ENCODE results near the gene GPR132. TPM values are rescaled to one million over a fixed set of nuclear protein-coding genes. Genes with fewer than 3 reads are reported as not detected.

GPR132 gene
- total RNA-seq, 2 donors from 2014 or later, result 0.67 to 1.2 TPM

DNA sequence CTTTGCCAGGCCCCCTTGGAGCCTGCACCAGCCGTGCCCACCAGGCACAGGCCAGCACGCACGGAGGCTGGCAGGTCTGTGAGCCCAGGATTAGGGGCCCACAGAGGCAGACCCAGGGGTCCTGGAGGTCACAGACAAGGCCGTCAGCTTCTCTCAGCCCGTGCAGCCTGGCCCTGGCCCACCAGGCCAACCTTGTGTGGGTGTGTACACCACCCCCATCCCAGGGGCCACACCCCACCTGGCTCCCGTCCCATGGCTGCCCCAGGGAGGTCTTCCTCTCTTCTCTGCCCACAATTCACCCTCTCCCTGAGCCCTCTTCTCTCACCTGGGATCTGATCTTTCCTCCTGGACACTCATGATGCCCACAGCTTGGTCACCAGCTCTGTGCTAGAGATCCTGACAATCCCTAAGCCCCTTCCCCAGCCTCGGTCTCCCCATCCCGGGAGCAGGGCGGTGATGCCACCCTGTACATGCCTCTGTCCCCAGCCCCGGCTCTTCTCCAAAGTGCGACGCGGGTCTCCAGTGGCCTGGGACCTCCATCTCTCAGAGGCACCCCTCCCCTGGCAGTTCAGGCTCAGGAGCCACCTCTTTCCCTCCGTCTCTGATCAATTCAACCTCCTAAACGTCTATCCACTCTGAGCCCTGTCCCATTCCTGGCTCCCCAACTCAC is 31.1 kb upstream of the GPR132 start:
- Histone ChIP-seq H3K27ac (no peak overlapping the region), H3K4me1 (peaks cover 0 to 28% of the 10 kb centered on the region in 2 donors), H3K9me3 (no peaks in the 10 kb centered on the region), H3K36me3 (no peaks in the 10 kb centered on the region), H3K4me3 (no peak overlapping the region), H3K27me3 (no peaks in the 10 kb centered on the region)
- TF ChIP-seq, protein P1, sequence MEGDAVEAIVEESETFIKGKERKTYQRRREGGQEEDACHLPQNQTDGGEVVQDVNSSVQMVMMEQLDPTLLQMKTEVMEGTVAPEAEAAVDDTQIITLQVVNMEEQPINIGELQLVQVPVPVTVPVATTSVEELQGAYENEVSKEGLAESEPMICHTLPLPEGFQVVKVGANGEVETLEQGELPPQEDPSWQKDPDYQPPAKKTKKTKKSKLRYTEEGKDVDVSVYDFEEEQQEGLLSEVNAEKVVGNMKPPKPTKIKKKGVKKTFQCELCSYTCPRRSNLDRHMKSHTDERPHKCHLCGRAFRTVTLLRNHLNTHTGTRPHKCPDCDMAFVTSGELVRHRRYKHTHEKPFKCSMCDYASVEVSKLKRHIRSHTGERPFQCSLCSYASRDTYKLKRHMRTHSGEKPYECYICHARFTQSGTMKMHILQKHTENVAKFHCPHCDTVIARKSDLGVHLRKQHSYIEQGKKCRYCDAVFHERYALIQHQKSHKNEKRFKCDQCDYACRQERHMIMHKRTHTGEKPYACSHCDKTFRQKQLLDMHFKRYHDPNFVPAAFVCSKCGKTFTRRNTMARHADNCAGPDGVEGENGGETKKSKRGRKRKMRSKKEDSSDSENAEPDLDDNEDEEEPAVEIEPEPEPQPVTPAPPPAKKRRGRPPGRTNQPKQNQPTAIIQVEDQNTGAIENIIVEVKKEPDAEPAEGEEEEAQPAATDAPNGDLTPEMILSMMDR (IDR thresholded peaks at IDR 0.05), result no peak
- DNase-seq (ENCODE audit: low spot score), result no peak

DNA sequence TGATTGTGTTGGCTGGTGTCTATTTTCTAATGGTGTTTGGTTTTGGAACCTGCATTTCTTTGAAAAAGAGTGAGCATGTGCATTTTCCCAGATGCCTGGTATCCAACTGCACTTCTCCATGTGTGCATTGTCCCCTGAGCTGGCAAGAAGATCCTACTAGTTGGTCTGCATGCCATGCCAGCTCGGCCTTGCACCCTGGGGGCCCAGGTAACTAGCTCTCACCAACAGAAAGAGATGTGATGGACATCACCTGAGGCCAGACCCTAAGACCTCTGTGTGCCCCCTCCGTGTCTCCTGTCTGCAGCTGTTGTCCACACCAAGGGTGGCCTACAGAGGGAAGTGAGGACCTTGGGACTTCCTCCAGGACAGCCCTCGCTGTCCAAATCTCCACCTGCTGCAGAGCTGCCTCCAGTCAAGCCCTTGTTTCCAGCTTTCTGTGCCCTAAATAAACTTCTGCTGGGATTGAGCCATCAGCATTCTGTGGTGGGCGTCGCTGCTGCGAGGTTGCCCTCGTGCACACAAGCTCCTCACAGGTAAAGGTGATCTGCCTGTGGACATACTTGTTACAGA is 30.1 kb upstream of the GPR132 start:
- TF ChIP-seq, protein P1 (IDR thresholded peaks at IDR 0.05), result no peak
- no peak for DNase-seq (ENCODE audit: low spot score)

DNA sequence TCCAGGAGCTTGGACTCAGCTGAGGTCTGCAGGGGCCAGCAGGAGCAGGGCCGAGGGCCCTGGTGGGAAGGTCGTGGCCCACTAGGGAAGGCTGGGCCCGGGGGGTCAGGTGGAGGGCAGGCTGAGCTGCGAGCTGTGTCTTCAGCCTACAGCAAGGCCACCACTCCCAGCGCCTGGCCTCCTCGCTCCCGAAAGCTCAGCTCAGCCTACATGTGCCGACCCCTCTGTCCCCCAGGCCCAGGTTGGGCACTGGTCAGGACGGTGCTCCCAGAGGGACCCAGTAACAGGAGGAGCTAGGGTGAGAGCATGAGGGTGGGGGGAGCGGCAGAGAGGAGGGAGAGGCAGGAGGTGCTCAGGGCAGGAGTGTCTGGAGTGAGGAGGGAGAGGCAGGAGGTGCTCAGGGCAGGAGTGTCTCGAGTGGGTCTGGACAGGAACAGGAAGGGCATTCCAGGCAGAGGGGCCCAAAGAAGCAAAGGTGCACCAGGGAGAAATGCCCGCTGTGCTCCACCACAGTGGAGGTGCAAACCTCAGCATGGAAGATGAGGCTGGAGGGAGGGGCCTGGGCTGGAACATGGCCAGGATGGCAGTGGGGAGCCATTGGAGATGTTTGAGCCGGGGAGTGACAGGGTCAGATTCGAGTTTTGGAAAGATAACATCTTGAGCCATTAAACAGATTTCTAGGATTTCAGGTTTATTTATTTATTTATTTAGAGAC is 29.1 kb upstream of the GPR132 start:
- H3K4me1 ChIP-seq, result peaks cover 0 to 42% of the 10 kb centered on the region in 2 donors
- H3K36me3 ChIP-seq, result no peaks in the 10 kb centered on the region

More for the DNA sequence above, 30.1 kb upstream of the GPR132 start:
- Histone ChIP-seq H3K27me3 (no peaks in the 10 kb centered on the region), H3K9me3 (no peaks in the 10 kb centered on the region), H3K27ac (no peak overlapping the region), H3K4me3 (no peak overlapping the region), H3K36me3 (no peaks in the 10 kb centered on the region), H3K4me1 (peaks cover 0 to 38% of the 10 kb centered on the region in 2 donors)

DNA sequence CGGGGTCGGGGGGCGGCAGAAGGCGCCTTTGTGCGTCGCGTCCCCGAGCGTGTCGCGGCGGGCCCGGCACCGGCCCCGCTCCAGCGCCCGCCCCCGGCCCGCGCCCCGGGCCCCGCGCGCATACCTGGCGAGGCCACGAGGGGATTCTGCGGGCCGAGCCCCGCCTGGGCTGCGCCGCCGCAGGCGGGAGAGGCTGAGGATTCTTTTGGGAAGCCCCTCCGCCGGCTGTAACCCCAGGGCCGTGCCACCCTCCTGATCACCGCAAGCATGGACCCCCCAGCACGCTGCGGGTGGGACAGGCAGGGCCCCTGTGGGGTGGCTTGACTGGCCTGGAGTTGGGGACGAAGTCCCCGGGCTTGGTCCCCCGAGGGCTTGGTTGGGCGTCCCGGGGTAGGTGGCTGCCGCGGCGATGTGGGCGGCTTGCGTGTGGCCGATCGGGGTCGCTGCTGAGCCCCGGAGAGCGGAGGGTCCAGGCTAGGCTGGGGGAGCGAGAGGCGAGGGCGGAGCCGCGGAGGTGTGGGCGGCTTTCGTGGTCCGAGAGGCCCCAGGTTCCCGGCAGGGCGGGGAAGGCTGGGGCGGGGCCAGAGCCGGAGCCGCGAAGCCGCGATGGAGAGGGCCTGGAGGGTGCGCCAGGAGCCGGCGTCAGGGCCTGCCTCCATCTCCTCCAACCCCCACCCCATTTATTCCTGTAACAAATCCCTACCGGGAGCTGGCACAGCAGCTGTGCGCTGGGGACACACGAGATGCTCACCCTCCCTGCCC is 28.4 kb upstream of the GPR132 start:
- Histone ChIP-seq H3K9me3 (no peaks in the 10 kb centered on the region), H3K4me3 (peak overlapping the region; percentile 44 to 69), H3K4me1 (peaks cover 0 to 45% of the 10 kb centered on the region in 2 donors), H3K27me3 (no peaks in the 10 kb centered on the region), H3K36me3 (no peaks in the 10 kb centered on the region), H3K27ac (peak overlapping the region; percentile 71 to 84)
- DNase-seq (ENCODE audit: low spot score), result no peak
- TF ChIP-seq, protein P1 (IDR thresholded peaks at IDR 0.05), result peak; percentile 28 to 62

More for the DNA sequence above, 29.1 kb upstream of the GPR132 start:
- Histone ChIP-seq H3K27me3 (no peaks in the 10 kb centered on the region), H3K9me3 (no peaks in the 10 kb centered on the region), H3K27ac (peak overlapping the region; percentile 71 to 84), H3K4me3 (peak overlapping the region; percentile 44 to 69)
- TF ChIP-seq, protein P1 (IDR thresholded peaks at IDR 0.05), result no peak
- DNase-seq (ENCODE audit: low spot score), result no peak

DNA sequence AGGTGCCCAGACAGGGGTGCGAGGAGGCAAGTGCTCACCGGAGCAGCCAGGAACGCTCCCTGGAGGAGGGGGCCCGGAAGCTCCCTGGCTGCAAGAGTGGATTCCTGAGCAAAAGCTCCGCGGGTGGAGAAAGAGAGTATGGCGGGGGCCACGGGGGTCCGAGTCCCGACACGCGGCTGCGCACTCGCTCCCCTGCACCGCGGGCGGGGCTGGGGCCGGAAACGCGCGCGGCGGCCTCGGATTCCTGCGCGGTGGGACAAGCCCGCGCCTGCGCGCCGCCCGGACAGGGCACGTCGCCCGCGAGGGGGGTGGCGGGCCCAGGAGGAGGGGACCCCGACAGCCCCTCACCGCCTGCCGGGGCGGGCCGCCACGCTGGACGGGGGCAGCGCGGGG is 27.8 kb upstream of the GPR132 start:
- Histone ChIP-seq H3K4me1 (peaks cover 0 to 51% of the 10 kb centered on the region in 2 donors), H3K27ac (peak overlapping the region; percentile 71 to 84), H3K36me3 (no peaks in the 10 kb centered on the region), H3K9me3 (no peaks in the 10 kb centered on the region), H3K27me3 (no peaks in the 10 kb centered on the region), H3K4me3 (peak overlapping the region; percentile 44 to 69)
- TF ChIP-seq, protein P1 (IDR thresholded peaks at IDR 0.05), result no peak
- DNase-seq (ENCODE audit: low spot score), result no peak
